Pancreas (tissue), 10 donors: ENCODE results near the gene FBXO33. TPM values are rescaled to one million over a fixed set of nuclear protein-coding genes. Genes with fewer than 3 reads are reported as not detected.

Source experiments
- ATAC-seq, 4 donors: fragments of 200-7000 bp; cut with Tn5 transposase; one replicate each; pipeline versions ENCODE4 v1.8.0 to v1.9.1; 2020; ENCODE audit warnings: mild to moderate bottlenecking in 4 of 4, moderate library complexity in 4 of 4
- DNase-seq, 6 donors: peaks; one replicate each; pipeline ENCODE4 v3.0.0-alpha.2; 2020
- FAIRE-seq: peaks from 2 replicates; lab custom pipeline; 2012; peaks lifted over from hg19 to GRCh38; lab: Jason Lieb, UNC
- H3K27ac ChIP-seq, 4 donors: fragments of 200-600 bp; sonication (generic); 1 replicate in 3 of 4; 2 replicates in 1 of 4; pipeline versions ENCODE4 v1.5.0 to v1.8.0; 2020
- H3K27me3 ChIP-seq, 4 donors: fragments of 200-600 bp; one replicate each; pipeline ENCODE4 v1.8.0; 2021
- H3K36me3 ChIP-seq, 3 donors: fragments of 200-600 bp; sonication (generic) in 1 of 3; one replicate each; pipeline versions ENCODE4 v1.5.0 to v1.8.0; 2020 to 2021
- H3K4me1 ChIP-seq, 3 donors: fragments of 200-600 bp; one replicate each; pipeline ENCODE4 v1.8.0; 2021
- H3K4me3 ChIP-seq, 4 donors: fragments of 200-600 bp; sonication (generic) in 2 of 4; one replicate each; pipeline versions ENCODE4 v1.5.0 to v1.8.0; 2020 to 2021
- H3K9me3 ChIP-seq, 4 donors: fragments of 200-600 bp; one replicate each; pipeline ENCODE4 v1.8.0; 2021
- CTCF ChIP-seq, 4 donors: fragments of 200-600 bp; sonication (generic) in 3 of 4; IDR thresholded peaks; one replicate each; pipeline versions ENCODE4 v1.5.0 to v1.8.0; 2021; ENCODE audit warnings: antibody characterized with exemption in 4 of 4
- WGBS, 2 donors: extraction: QIAGEN DNeasy Blood & Tissue Kit; methylation state at CpG; one replicate each; pipeline ENCODE4 v1.1.7; 2013; 5-methylcytosine and 5-hydroxymethylcytosine counted together
- intact Hi-C, 3 donors: fragments of 100-400 bp; cut with DNase I; formaldehyde crosslinking; loops; one replicate each; pipeline versions ENCODE4 v1.11.1 to v1.14.2; 2022
- polyA plus RNA-seq, 2 donors: library from polyadenylated mRNA; stranded (reverse); fragments of 200-250 nt; gene quantifications; one replicate each; pipeline ENCODE4 v1.2.3, GENCODE V29; 2013
- total RNA-seq, 6 donors: library from RNA; stranded (reverse); fragmentation: NEBNext Ultra II Directional in 4 of 6; extraction: Animal tissue kit (Norgen Biotek cat#: 25700) in 4 of 6; gene quantifications; one replicate each; pipeline versions ENCODE4 v1.2.1 to v1.2.4, GENCODE V29; 2021 to 2023
- donor health status: healthy with polysubstance abuse.
- donor health status: DM: no; HTN: no; CAD: no; lungs with moderate emphysema.
- donor health status: DM: no; HTN: no; CAD: no.
- donor health status: control.
- donor health status: control.
- donor health status: Bipolar disorder and iron deficiency.
- donor health status: DM: yes; HTN: yes; CAD: no.
- donor health status: DM: no; HTN: no; CAD: no.
- donor health status: DM: no; HTN: no; CAD: no.
- donor health status: DM: yes; HTN: yes; CAD: no.

Gene FBXO33
- total and polyA plus RNA-seq, 8 donors: 2.1 to 6.9 (median 4.8) TPM

- Histone ChIP-seq H3K27ac (peak overlapping the region; percentile 98 to 100 (median 99)), H3K4me3 (peak overlapping the region; percentile 33 to 94 (median 68)), H3K27me3 (no peaks in the 10 kb centered on the region), H3K9me3 (no peaks in the 10 kb centered on the region), H3K36me3 (no peaks in the 10 kb centered on the region), H3K4me1 (peaks cover 0 to 26% (median 25%) of the 10 kb centered on the region in 3 donors)
- DNase-seq (peak; percentile 93 to 96 (median 96)), ATAC-seq (peak; percentile 90 to 93 (median 90)), FAIRE-seq (no peak)
- 0 to 1% methylated on average over 38 of the region's 38 CpGs for WGBS, 2 donors
- peak in 1 of 4 donors; percentile 8 for TF ChIP-seq CTCF (IDR thresholded peaks at IDR 0.05)
- intact Hi-C loops: no loop called here
Observed at GRCh38 chr14:39432619-39433451, 602 bp upstream of the FBXO33 start.

- intact Hi-C loops: no loop called here
- no peak for FAIRE-seq
- no peak for TF ChIP-seq CTCF (IDR thresholded peaks at IDR 0.05)
- H3K4me1 ChIP-seq: peaks cover 0 to 29% (median 25%) of the 10 kb centered on the region in 3 donors
- H3K27ac ChIP-seq: peak overlapping the region; percentile 98 to 100 (median 99)
- no peaks in the 10 kb centered on the region for H3K36me3 ChIP-seq
- H3K4me3 ChIP-seq: peak overlapping the region; percentile 86 to 94 (median 94)
- no peaks in the 10 kb centered on the region for H3K9me3 ChIP-seq
- peak; percentile 37 to 81 (median 54) for DNase-seq
- peak in 2 of 4 donors; percentile 3 for ATAC-seq
- 0% methylated on average over 70 to 81 of the region's 81 CpGs for WGBS, 2 donors
- H3K27me3 ChIP-seq: no peaks in the 10 kb centered on the region
Observed at GRCh38 chr14:39431416-39432178, 636 bp downstream of the FBXO33 start.

GRCh38 chr14:39430762-39431415 lies 1.3 kb downstream of the FBXO33 start:
- peak in 1 of 6 donors; percentile 19 for DNase-seq
- peak overlapping the region; percentile 86 to 94 (median 94) for H3K4me3 ChIP-seq

GRCh38 chr14:39428118-39428517 lies 4.1 kb downstream of the FBXO33 start:
- FAIRE-seq: no peak

More at GRCh38 chr14:39430762-39431415, 1.3 kb downstream of the FBXO33 start:
- Histone ChIP-seq H3K27ac (peak overlapping the region; percentile 98 to 100 (median 99)), H3K27me3 (no peaks in the 10 kb centered on the region), H3K4me1 (peaks cover 0 to 34% (median 25%) of the 10 kb centered on the region in 3 donors), H3K9me3 (no peaks in the 10 kb centered on the region), H3K36me3 (no peaks in the 10 kb centered on the region)
- 8 to 12% methylated on average over 19 of the region's 19 CpGs for WGBS, 2 donors
- TF ChIP-seq CTCF (IDR thresholded peaks at IDR 0.05): no peak
- intact Hi-C loops: no loop called here
- ATAC-seq (no peak), FAIRE-seq (no peak)

More at GRCh38 chr14:39428118-39428517, 4.1 kb downstream of the FBXO33 start:
- Histone ChIP-seq H3K27ac (no peak overlapping the region), H3K4me3 (no peak overlapping the region), H3K27me3 (no peaks in the 10 kb centered on the region), H3K36me3 (no peaks in the 10 kb centered on the region), H3K4me1 (peaks cover 0 to 36% (median 23%) of the 10 kb centered on the region in 3 donors), H3K9me3 (no peaks in the 10 kb centered on the region)
- intact Hi-C loops: no loop called here
- no peak for DNase-seq
- WGBS, 2 donors: 92 to 94% methylated on average over 8 of the region's 8 CpGs
- no peak for ATAC-seq
- no peak for TF ChIP-seq CTCF (IDR thresholded peaks at IDR 0.05)
